Erythroblast (primary cell): ENCODE measurements around the gene C2CD4C.
A peak's percentile ranks its signal among the peaks of the same experiment; 100 is the strongest.

Experiments
- DNase-seq, 2 experiments: peaks; one replicate each; lab custom pipeline; 2025; lab: John Stamatoyannopoulos, UW
- GATA1 ChIP-seq: IDR thresholded peaks from 2 replicates; pipeline ENCODE4 v1.6.1; 2011; ENCODE audit warnings: low read depth, mild to moderate bottlenecking, control low read depth, low read length, moderate library complexity
- POLR2A ChIP-seq: IDR thresholded peaks from 2 replicates; pipeline ENCODE4 v1.6.1; 2011; ENCODE audit warnings: mild to moderate bottlenecking, low read length

C2CD4C gene

GRCh38 chr19:408902-409515, at the start of gene C2CD4C:
Gene C2CD4C (minus strand): TSS chr19:409147. CDS start chr19:408361, 786 bp downstream.
- peak in 1 of 2 experiments; percentile 26 for DNase-seq
- TF ChIP-seq GATA1 (no peak), POLR2A (no peak)

DNA sequence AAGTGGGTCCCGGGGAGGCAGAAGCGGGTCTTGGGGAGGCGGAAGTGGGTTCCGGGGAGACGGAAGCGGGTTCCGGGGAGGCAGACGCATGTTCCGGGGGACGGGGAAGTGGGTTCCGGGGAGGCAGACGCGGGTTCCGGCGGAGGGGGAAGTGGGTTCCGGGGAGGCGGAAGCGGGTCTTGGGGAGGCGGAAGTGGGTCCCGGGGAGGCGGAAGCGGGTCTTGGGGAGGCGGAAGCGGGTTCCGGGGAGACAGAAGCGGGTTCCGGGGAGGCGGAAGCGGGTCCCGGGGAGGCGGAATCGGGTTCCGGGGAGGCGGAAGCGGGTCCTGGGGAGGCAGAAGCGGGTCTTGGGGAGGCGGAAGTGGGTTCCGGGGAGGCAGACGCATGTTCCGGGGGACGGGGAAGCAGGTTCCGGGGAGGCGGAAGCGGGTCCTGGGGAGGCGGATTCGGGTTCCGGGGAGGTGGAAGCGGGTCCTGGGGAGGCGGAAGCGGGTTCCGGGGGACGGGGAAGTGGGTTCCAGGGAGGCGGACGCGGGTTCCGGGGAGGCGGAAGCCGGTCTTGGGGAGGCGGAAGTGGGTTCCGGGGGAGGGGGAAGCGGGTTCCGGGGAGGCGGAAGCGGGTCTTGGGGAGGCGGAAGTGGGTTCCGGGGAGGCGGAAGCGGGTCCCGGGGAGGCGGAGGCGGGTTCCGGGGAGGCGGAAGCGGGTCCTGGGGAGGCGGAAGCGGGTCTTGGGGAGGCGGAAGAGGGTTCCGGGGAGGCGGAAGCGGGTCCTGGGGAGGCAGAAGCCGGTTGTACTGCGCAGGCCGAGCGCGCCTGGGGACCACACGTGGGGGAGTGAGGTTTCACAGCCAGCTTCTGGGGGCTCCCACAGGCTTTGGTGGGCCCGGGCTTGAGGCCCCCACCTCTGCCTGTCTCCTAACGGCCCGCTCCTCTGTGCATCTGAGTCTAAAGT, 49.4 kb upstream of the C2CD4C start:
- no peak for DNase-seq
- no peak for TF ChIP-seq GATA1

DNA sequence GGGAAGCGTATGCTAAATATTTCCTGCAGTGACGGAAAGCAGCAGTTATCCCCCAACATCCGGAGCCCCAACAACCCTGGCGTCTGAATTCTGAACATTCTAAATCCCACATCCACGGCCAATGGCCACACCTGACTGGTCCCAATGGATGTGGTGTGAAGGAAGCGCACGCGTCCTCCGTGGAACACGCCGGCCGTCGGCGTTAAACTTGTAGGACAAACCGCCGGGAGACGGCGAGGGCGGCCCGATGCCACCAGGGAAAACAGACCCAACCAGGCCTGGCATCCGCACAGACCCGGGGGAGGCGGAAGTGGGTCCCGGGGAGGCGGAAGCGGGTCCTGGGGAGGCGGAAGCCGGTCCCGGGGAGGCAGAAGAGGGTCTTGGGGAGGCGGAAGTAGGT, 48.7 kb upstream of the C2CD4C start:
- TF ChIP-seq POLR2A = no peak
- TF ChIP-seq GATA1 = no peak
- DNase-seq = no peak

DNA sequence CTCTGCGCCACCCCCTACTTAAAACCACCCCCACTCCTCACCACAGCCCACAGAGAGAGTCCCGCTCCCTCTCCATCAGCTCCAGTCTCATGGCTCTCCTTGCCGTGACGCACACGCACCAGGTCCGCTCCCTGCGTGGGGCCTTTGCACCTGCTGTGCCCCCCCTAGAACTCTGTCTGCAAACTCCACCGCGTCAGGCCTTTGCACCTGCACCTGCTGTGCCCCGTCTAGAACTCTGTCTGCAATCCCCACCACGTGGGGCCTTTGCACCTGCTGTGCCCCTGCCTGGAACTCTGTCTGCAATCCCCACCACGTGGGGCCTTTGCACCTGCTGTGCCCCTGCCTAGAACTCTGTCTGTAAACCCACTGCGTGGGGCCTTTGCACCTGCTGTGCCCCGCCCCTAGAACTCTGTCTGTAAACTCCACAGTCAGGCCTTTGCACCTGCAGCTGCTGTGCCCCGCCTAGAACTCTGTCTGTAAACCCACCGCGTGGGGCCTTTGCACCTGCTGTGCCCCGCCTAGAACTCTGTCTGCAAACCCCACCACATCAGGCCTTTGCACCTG, 47.7 kb upstream of the C2CD4C start:
- no peak for DNase-seq
- TF ChIP-seq GATA1 (no peak), POLR2A (no peak)

GRCh38 chr19:455851-456546, 47.1 kb upstream of the C2CD4C start:
- no peak for DNase-seq
- TF ChIP-seq GATA1 (no peak), POLR2A (no peak)

DNA sequence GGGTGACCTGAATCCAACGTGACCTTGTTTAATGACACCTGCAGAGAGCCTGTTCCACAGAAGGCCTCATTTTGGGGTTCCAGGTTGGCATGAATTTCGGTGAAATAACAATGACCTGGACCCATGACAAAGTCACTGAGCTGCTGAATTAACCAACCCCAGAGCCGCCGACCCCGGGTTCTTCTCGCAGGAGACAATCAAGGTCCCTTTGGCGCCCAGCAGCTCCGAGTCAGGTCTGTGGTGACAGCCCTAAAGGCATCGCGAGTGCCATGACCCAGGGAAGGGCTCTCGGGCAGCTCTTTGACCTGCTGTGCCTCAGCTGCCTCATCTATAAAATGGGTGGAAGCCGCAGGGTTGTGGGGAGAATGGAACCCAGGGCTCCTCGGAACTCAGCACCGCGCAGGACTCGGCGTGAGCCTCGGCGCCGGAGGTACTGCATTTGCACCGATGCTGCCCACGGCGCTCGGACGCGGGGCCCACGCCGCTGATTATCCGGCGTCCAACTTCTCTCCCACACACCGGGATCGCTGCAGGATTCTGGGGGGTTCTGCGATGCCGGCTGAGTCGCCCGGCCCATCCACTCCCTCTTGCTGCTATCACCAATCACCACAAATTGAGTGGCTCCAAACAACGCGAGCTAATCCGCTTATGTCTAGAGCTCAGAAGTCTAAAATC, 46.2 kb upstream of the C2CD4C start:
- TF ChIP-seq GATA1 (no peak), POLR2A (no peak)
- no peak for DNase-seq

GRCh38 chr19:453606-454005, 44.7 kb upstream of the C2CD4C start:
- DNase-seq = no peak
- TF ChIP-seq POLR2A (no peak), GATA1 (no peak)

DNA sequence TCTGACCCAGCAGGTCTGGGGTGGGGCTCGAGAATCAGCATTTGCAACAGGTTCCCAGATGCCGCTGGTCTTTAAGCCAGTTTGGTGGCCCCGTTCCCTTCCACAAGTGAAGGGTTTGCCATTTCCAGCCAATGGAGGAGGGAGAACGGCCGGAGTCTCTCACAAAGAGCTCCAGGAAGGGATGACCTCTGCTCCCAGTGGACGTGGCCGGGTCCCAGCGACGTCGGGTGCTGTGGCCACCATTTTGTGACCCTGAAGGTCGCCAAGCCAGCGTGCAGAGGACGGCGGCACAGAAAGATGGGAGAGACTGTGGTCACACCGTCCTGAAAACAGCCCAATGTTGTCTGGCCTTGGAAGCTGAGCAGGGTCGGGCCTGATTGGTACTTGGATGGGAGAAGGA, 43.9 kb upstream of the C2CD4C start:
- TF ChIP-seq POLR2A (no peak), GATA1 (no peak)

DNA sequence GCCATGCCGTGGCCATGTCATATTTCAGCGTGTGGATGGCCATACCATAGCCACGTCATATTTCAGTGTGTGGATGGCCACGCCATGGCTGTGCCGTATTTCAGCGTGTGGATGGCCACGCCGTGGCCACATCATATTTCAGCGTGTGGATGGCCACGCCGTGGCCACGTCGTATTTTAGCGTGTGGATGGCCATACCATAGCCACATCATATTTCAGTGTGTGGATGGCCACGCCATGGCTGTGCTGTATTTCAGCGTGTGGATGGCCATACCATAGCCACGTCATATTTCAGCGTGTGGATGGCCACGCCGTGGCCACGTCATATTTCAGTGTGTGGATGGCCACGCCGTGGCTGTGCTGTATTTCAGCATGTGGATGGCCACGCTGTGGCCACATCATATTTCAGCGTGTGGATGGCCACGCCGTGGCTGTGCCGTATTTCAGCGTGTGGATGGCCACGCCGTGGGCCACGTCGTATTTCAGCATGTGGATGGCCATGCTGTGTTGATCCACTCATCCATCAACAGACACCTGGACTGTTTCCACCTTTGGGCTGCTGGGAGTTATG, 42.0 kb upstream of the C2CD4C start:
- peak in 1 of 2 experiments; percentile 46 for DNase-seq

More for the DNA sequence above, 43.9 kb upstream of the C2CD4C start:
- DNase-seq = no peak

DNA sequence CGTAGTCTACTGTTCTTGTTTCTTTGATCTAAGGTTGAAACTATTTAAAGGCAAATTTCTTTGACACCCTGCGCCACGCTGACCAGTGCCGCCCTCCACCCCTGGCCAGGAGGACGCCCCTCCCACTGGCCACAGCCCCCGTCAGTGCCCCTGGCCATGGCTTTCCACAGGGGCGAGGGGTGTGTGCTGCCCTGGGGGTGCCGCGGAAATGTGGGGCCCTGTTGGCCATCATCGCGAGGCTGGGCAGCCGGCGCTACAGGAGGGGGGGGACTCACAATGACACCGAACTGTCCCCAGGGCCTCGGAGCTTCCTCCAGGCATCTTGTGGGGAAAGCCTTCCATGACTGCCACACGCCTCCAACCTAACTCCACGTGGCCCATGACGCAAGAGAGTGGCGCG, 41.0 kb upstream of the C2CD4C start:
- no peak for DNase-seq
- TF ChIP-seq POLR2A = no peak
- TF ChIP-seq GATA1 = no peak

GRCh38 chr19:447816-448560, 39.0 kb upstream of the C2CD4C start:
- no peak for TF ChIP-seq GATA1
- DNase-seq = no peak

DNA sequence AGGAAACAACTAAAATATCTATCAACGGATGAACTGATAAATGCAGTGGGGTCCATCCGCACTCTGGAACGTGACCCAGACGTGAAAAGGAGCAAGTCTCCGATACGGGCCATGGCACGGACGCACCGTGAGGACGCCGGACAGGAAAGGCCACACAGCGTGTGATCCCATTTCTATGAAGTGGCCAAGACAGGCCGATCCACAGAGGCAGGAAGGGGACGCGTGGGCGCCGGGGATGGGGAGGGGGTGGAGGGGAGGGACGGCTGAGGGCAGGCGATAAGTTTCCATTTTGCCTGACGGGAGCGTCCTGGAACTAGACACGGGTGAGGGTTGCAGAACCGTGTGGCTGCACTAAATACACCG, 38.1 kb upstream of the C2CD4C start:
- no peak for DNase-seq
- TF ChIP-seq GATA1 (no peak), POLR2A (no peak)
